Dedifferentiated amniotic fluid mesenchymal stem cell (primary cell): ENCODE measurements around the gene TREX2.

Experiments used
- DNase-seq: peaks from one replicate; pipeline ENCODE4 v3.0.0-alpha.2; 2016; ENCODE audit errors: extremely low spot score

The TREX2 gene

DNA sequence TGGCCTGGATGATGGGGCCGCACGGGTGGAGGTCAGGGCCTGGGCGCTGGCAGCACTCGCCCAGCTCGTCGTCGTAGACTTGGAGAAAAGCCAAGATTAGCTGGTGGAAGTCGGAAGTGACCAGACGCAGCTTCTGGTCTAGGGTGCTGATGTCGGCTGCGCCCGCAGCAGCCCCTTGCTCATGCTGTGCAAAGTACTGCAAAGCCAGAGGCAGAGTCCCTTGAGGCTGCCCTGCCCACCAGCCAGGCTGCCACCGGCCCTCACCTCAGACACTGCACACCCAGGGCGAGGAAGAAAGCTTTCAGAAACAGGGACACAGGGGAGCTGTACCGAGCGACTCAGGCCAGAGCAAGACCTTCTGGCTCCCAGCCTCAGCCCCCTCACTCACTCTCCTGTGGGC lies 9.7 kb upstream of the TREX2 start:
- no peak for DNase-seq

DNA sequence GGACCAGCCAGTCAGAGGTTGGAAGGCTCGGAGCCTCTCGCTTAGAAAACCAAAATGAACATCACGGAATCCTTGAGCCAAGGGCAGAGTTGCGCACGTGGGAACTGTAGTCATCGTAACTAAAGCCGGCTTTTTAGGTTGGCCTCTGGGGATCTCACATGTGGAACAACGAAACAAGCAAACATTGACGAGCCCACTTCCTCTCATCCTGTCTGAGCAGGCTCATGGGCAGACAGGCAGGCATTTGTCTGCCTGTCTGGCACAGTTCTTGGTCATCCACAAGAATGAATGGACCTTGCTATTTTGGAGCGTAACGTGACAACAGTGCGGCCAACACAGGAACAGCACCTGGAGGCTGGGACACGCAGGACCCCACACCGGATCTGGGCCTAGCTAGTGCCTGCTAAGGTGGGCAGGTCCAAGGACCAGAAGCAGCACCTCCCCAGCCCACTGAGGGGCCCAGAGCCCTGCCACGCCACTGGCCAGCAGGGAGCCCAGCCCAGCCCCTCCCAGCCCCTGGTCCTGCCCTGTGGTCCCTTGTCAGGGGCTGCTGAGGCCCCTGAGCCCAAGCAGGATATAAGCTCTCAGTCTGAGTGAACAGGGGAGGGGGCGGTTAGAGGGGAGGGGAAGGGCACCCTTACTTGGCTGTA lies 9.2 kb upstream of the TREX2 start:
- no peak for DNase-seq

DNA sequence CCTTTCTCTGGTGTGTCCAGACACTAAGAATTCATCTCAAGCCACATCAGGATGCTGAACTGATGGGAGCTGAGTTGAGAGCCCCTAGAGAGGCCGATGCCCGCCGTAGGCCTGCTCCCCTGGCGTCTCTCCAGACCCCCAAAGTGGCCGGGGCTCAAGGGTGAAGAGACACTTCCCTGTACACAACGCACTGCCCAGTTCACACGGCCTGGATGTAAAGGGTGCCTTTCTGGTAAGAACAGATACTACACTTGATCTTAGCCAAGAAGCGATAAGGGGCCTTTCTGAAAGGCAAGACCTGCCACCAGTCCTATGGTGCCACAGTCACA lies 5.1 kb upstream of the TREX2 start:
- no peak for DNase-seq

DNA sequence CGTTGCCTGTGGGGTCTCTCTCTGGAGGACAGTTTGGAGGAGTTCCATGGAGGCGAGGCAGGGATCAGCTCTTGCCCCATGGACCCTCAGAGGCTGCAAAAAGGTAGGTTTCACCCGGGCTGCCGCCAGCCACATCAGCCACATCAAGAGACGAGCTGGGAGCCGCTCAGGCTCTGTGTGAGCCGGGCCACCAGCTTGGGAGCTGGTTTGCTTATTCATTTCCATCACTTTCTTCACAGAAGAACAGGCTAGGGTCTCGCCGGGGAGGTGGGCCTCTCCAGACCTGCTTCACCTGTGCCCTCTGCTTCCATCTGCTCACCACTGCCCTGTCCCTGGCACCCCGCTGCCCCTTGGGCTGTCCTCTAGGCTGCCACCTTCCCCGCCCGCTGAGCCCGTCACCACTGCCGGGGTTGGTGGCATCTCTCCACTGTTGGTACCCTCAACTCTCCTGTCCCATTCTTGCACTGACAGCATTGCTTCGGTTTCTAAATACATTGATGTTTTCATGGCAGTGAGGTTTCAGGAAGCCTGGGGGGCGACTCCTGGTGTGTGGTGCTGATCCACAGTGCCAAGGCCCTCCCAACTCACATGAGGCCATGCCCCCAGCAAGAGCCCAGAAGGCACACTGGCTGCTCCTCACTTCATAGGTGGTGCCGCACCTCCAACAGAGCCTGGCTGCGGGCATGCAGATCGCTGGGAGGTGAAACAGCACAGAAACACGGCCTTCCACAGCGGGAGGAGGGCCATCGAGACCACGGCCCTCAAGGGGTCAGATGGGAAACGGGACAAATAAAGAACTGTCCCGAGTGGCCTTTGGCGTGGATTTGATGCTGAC lies 4.5 kb upstream of the TREX2 start:
- DNase-seq = no peak

GRCh38 chrX:153449368-153450113 lies 3.7 kb upstream of the TREX2 start:
- no peak for DNase-seq

DNA sequence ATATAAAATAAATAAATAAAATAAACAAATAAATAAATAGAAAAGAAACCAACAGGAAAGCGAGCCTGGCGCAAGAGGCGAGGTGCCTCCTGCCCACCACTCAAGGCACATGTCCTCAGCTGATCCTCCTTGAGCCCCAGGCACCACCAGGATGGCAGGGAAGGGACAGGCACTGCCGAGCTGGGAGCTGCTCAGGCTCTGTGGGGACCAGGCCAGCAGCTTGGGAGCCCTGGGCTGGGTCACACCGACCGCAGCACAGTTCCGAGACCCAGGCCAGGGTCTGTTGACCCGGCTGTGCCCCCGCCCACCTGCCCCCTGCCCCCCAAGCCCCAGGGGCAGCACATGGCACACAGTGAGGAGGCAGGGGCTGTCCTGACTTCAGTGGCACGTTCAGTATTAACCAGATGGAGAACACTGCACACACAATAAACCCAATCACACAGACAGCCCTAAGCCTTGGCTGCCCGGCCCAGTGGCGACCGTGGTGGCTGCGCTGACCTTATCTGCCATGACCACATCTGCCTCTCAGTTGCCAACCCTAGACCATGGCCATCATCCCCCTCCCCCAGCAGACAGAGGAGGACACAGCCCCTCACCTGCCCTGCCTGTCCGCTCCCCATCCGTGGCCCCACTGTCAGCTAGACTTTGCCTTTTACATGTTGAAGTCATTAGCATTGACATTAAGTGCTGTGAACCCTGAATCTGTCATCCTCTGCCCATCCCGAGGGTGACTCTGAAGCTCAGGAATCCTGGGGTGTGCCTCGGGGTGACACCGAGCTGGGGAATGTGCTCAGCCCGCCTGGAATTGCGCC lies 2.9 kb upstream of the TREX2 start:
- DNase-seq = no peak

DNA sequence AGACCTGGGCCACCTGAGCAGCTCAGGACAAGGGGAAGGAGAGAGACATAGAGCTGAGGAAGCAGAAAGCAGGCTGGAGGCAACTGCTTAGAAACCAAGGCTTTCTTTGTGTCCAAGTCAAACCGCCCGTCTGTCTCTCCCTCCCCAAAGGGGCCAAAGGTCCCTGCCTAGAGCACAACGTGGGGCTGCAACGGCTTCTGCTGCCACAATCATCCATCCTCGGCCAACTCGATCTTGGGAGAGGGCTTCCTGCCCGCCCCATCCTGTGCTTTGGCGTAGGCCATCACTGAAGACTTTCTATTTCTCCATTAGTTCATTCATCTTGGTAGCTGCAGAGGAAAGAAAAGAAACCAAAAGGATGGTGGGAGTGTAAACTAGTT lies 1.7 kb upstream of the TREX2 start:
- DNase-seq = no peak

- no peak for DNase-seq
These were observed 1.2 kb upstream of the TREX2 start for GRCh38 chrX:153446950-153447580.

- DNase-seq = no peak
These were observed 730 bp upstream of the TREX2 start for GRCh38 chrX:153446636-153446936.

DNA sequence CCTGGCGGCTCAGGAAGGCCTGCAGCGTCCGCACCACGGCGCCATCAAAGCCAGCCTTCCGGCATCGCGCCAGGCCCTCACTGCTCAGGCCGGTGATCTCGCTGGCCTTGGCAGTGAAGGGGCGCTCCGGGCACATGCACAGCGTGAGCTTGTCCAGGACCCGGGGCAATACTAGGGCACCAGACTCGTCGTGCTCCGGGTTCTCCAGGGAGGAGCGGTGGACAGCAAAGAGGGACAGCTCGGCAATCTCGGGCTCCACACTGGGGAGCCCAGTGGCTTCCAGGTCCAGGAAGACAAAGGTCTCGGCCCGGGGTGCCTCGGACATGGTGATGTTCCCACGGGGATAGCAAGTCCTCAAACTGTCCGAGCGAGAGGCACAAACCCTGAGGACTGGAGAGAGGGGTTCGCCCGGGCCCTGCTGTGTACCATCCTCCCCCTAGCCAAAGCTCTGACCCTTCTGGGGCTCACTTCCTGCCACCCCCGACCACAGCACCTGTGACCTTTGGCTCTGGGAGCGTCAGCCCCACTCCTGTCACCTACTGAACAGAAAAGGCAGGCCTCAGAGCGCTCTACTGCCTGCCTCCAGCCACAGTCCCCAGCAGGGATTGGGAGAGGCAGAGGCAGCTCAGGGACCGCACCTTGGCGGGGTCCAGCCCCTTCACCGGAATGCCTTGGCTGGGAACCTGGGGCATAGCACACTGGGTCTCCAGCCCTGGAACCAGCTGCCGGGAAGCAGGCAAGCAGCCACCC lies 575 bp downstream of the TREX2 start:
- no peak for DNase-seq

- DNase-seq = no peak
These were observed 1.4 kb downstream of the TREX2 start for GRCh38 chrX:153444333-153445011.

GRCh38 chrX:153443476-153444332 lies 2.2 kb downstream of the TREX2 start:
- no peak for DNase-seq

- DNase-seq = no peak
These were observed 3.4 kb downstream of the TREX2 start for GRCh38 chrX:153442463-153442862.

- DNase-seq = no peak
These were observed 3.9 kb downstream of the TREX2 start for GRCh38 chrX:153441981-153442380.

DNA sequence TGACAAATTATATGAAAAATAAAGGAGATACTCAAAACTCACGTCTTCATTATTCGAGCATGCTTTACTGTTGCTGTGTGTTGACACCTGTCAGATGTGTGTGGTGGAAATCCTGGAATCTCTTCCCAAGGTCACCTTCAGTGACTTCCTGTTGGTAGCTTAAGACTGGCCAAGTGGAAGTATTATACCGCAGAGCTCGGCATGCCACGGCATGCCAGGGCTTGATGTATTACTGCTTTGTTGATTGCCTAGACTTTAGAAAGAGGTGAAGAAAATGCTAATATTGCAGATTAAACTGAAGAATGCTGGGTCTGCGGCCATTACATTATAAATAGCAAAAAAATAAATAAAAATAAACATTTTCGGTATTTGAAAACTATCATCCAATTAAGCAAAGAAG lies 4.6 kb downstream of the TREX2 start:
- DNase-seq = no peak

- DNase-seq = no peak
These were observed 5.2 kb downstream of the TREX2 start for GRCh38 chrX:153440556-153441135.

DNA sequence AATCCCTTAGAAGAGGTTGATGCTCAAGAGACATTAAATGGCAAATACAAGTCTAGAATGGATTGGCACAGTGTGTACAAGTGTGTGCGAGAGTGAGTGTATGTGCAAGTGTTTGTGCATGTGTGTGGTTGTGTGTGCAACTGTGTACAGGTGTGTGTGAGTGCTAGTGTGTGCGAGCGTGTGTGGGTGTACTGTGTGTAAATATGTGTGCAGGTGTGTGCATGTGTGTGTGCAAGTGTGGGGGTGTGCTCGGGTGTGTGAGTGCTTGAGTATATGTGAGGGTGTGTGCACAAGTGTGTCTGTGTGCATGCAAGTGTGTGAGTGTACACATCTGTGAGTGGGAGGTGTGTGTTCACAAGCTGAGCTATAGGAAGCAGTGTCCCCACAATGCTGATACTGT lies 5.9 kb downstream of the TREX2 start:
- no peak for DNase-seq

DNA sequence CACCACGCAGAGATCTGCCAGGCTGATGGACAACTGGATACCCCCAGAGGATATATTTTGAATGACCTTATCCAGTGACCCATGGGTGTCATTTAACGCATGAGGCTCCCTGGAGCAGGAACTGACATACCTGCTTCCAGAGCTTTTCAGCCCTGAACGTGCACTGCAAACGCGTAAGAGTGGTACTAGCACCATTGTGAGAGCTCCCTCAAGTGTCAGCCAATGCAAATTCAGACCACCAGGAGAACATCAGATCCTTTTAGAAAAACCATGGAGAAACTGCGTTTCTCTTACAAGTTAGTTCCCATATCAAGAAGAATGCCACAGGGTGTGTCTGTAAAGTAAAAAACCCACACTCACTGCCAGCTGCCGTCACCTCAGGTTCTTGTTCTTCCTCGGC lies 7.3 kb downstream of the TREX2 start:
- no peak for DNase-seq

DNA sequence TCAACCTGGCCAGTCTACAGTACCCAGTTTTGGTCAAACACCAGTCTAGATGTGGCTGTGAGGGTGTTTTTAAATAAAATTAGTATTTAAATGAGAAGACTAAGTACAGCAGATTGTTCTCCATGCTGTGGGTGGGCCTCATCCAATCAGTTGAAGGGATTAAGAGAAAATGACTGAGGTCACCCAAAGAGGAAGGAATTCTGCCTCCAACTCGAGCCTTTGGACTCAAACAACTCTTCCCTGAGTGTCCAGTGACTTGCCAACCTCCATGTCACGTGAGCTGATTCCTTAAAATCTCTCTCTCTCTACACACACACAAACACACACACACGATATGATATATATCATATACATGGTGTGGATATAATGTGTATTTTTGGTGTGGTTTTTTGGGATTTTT lies 10.0 kb downstream of the TREX2 start:
- DNase-seq = no peak
